Cerebellar nuclear complex (tissue), 1 donor: ENCODE measurements around the gene COL13A1.

Source experiments
- DNase-seq, 2 experiments: peaks; one replicate each; lab custom pipeline; 2025; lab: John Stamatoyannopoulos, UW

Gene COL13A1

GRCh38 chr10:69847458-69847857, 45.8 kb downstream of the COL13A1 start:
- no peak for DNase-seq

- DNase-seq: no peak
These were observed 46.2 kb downstream of the COL13A1 start for GRCh38 chr10:69847883-69848282.

GRCh38 chr10:69848454-69848853, 46.7 kb downstream of the COL13A1 start:
- DNase-seq: no peak

GRCh38 chr10:69849825-69850224, 48.1 kb downstream of the COL13A1 start:
- no peak for DNase-seq

- DNase-seq: no peak
These were observed 48.7 kb downstream of the COL13A1 start for GRCh38 chr10:69850440-69850839.

GRCh38 chr10:69851306-69851705, 49.6 kb downstream of the COL13A1 start:
- no peak for DNase-seq

GRCh38 chr10:69853064-69853463, 51.4 kb downstream of the COL13A1 start:
- no peak for DNase-seq

GRCh38 chr10:69854511-69855345, 53.0 kb downstream of the COL13A1 start:
- peak in 1 of 2 experiments; percentile 65 for DNase-seq

GRCh38 chr10:69855346-69856111, 53.8 kb downstream of the COL13A1 start:
- DNase-seq: peak in 1 of 2 experiments; percentile 18

GRCh38 chr10:69856601-69857166, 55.0 kb downstream of the COL13A1 start:
- DNase-seq: no peak

- no peak for DNase-seq
These were observed 56.5 kb downstream of the COL13A1 start for GRCh38 chr10:69858201-69858600.

- no peak for DNase-seq
These were observed 58.6 kb downstream of the COL13A1 start for GRCh38 chr10:69860271-69860670.

- no peak for DNase-seq
These were observed 59.8 kb downstream of the COL13A1 start for GRCh38 chr10:69861251-69862240.

- DNase-seq: no peak
These were observed 61.3 kb downstream of the COL13A1 start for GRCh38 chr10:69862882-69863530.

- DNase-seq: no peak
These were observed 61.9 kb downstream of the COL13A1 start for GRCh38 chr10:69863580-69863979.

GRCh38 chr10:69864321-69864720, 62.6 kb downstream of the COL13A1 start:
- no peak for DNase-seq

- DNase-seq: no peak
These were observed 63.7 kb downstream of the COL13A1 start for GRCh38 chr10:69865450-69865849.

GRCh38 chr10:69866246-69866687, 64.6 kb downstream of the COL13A1 start:
- DNase-seq: peak in 1 of 2 experiments; percentile 44

- no peak for DNase-seq
These were observed 65.2 kb downstream of the COL13A1 start for GRCh38 chr10:69866688-69867461.
